ENCODE results near the gene TNS3. TPM values are rescaled to one million over a fixed set of nuclear protein-coding genes. Genes with fewer than 3 reads are reported as not detected.

The TNS3 gene
- total RNA-seq, 4 donors from 2014 or later = 27.2 to 110 (median 47.5) TPM

DNA sequence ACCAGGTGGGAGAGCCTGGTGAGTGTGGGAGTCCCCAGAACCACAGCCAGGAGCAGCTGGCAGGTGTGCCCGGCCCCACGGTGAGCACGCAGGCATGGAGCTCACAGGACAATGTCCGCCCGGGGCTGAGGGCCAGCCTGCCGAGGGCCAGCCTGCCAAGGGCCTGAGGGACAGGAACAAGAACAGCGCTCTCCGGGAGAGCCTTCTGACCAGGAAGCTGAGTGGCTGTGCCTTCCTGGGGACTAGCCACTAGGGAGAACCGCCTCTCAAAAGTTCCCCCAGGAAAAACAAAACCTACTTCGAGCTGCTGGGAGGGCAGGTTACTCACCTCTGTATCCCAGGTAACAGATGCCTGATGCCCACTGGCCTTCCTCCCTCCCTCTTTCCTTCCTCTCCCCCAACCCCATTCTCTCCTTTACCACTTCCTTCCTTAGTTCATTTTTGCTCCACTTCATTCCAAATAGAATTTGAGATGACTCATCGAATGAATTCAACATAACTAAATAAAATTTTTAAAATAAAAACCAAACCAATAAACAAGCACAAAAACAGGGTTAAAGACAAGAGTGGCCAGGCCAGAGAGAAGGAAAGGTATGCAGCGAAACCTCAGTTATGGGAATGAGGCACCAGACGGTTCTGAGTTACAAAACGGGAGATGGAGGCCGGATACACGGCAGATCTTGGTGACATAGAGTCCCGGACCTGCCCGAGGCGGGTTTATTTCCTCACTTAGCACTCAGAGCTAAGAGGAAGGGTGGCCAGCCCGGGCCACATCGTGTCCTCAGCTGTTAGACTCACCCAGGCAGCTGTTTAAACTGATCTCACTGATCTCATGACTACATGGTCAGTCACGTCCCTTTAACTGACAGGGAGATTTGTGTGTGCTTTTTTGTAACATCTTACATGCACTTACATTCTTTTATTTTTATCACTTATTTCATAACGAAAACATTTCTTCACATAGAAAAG is 128.5 kb downstream of the TNS3 start:
- H3K9me3 ChIP-seq = no peaks in the 10 kb centered on the region
- peak; percentile 69 to 79 for DNase-seq
- peaks cover 10 to 12% of the 10 kb centered on the region in 2 donors for H3K4me1 ChIP-seq
- H3K27ac ChIP-seq = peak overlapping the region; percentile 80 to 83
- TF ChIP-seq, protein P1, sequence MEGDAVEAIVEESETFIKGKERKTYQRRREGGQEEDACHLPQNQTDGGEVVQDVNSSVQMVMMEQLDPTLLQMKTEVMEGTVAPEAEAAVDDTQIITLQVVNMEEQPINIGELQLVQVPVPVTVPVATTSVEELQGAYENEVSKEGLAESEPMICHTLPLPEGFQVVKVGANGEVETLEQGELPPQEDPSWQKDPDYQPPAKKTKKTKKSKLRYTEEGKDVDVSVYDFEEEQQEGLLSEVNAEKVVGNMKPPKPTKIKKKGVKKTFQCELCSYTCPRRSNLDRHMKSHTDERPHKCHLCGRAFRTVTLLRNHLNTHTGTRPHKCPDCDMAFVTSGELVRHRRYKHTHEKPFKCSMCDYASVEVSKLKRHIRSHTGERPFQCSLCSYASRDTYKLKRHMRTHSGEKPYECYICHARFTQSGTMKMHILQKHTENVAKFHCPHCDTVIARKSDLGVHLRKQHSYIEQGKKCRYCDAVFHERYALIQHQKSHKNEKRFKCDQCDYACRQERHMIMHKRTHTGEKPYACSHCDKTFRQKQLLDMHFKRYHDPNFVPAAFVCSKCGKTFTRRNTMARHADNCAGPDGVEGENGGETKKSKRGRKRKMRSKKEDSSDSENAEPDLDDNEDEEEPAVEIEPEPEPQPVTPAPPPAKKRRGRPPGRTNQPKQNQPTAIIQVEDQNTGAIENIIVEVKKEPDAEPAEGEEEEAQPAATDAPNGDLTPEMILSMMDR (IDR thresholded peaks at IDR 0.05) = no peak
- no peak for TF ChIP-seq POLR2A (IDR thresholded peaks at IDR 0.05)
- no peak overlapping the region for H3K4me3 ChIP-seq
- intact Hi-C loops (cut with DNase I; ENCODE audit: low total_unique reads) = no loop called here
- no peaks in the 10 kb centered on the region for H3K36me3 ChIP-seq
- no peaks in the 10 kb centered on the region for H3K27me3 ChIP-seq

DNA sequence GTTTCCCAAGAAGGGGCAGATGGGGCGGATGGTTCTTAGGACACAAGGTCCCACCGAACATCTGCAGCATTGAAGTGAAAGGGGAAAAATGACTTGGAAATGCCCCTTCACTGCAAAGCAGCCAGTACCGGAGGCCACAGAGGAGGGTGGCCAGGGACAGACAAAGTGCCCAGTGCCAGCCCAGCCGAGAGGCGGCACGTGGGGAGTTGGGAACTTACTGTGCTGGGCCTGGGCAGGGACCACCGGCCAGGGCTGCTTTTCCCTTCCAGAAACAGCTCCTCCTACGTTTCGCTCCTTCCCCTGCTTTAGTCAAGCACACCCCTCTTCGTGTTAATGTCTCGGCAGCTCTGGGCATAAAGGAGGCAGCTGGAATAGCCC is 129.2 kb downstream of the TNS3 start:
- Histone ChIP-seq H3K4me3 (no peak overlapping the region), H3K4me1 (peaks cover 8 to 10% of the 10 kb centered on the region in 2 donors)
- intact Hi-C loops (cut with DNase I; ENCODE audit: low total_unique reads) = no loop called here

DNA sequence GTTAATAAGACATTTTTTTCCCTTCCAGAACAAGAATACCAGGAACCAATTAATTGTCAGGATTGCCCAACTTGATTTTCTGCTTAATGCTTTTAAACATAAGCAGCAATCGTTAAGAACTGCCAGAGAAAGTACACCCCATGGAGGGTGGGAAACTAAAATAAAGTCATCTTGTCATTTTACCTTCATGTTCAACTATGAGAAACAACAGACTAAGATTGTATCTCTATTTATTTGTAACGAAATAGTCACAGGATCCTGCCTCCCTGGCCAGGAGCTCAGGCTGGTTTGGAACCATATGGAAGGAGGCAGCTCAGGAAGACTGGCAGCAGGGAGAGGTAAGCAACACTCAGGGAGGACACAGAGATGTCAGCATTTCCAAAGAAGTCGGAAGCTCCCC is 129.6 kb downstream of the TNS3 start:
- TF ChIP-seq, protein P1 (IDR thresholded peaks at IDR 0.05) = no peak
- TF ChIP-seq POLR2A (IDR thresholded peaks at IDR 0.05) = no peak
- DNase-seq = no peak
- Histone ChIP-seq H3K36me3 (no peaks in the 10 kb centered on the region), H3K27me3 (no peaks in the 10 kb centered on the region), H3K9me3 (no peaks in the 10 kb centered on the region), H3K4me1 (peaks cover 8 to 10% of the 10 kb centered on the region in 2 donors), H3K27ac (peak overlapping the region; percentile 80 to 83), H3K4me3 (no peak overlapping the region)
- intact Hi-C loops (cut with DNase I; ENCODE audit: low total_unique reads) = no loop called here

More for the DNA sequence above, 129.2 kb downstream of the TNS3 start:
- Histone ChIP-seq H3K27me3 (no peaks in the 10 kb centered on the region), H3K27ac (peak overlapping the region; percentile 80 to 83), H3K36me3 (no peaks in the 10 kb centered on the region), H3K9me3 (no peaks in the 10 kb centered on the region)
- DNase-seq = no peak
- no peak for TF ChIP-seq POLR2A (IDR thresholded peaks at IDR 0.05)
- TF ChIP-seq, protein P1 (IDR thresholded peaks at IDR 0.05) = no peak

DNA sequence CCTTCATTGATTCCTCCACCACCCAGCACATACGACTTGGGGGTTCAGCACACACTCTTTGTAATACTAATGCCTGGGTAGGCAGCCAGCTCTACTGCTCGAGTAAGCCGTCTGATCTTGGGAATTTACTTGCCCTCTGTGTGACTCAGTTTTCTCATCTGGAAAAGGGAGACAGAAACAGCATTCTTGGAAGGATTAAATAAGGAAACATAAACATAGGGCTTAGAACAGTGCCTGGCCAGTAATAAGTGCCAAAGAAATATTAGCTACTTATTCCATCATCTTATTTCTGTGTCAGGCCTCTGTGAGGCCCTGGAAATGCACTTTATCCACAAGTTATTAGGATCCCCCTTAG is 130.1 kb downstream of the TNS3 start:
- DNase-seq = no peak
- H3K4me1 ChIP-seq = peaks cover 8 to 10% of the 10 kb centered on the region in 2 donors
- no peaks in the 10 kb centered on the region for H3K27me3 ChIP-seq
- TF ChIP-seq POLR2A (IDR thresholded peaks at IDR 0.05) = no peak
- TF ChIP-seq, protein P1 (IDR thresholded peaks at IDR 0.05) = no peak
- H3K36me3 ChIP-seq = no peaks in the 10 kb centered on the region
- H3K4me3 ChIP-seq = no peak overlapping the region
- H3K27ac ChIP-seq = peak overlapping the region; percentile 80 to 83
- no peaks in the 10 kb centered on the region for H3K9me3 ChIP-seq
- intact Hi-C loops (cut with DNase I; ENCODE audit: low total_unique reads) = no loop called here

Measured in uterus (tissue), 4 donors.